Measurements from ENCODE around the gene LDLRAD4.

- TF ChIP-seq ZFP3 (CRISPR knock-in tag; IDR thresholded peaks at IDR 0.05) (no peak), ARNTL (CRISPR knock-in tag; IDR thresholded peaks at IDR 0.05; ENCODE audit: borderline replicate concordance, low read depth) (no peak), RARB (CRISPR knock-in tag; IDR thresholded peaks at IDR 0.05) (no peak), CSDC2 (CRISPR knock-in tag; IDR thresholded peaks at IDR 0.05) (no peak)
Observed at GRCh38 chr18:13514558-13514957, 296.0 kb downstream of the LDLRAD4 start.

All from SK-N-SH treated with all-trans-retinoic acid at 6 μM for 48 hours (cell line).